H1 (cell line): Measurements from ENCODE around the gene ZNF680. TPM values are rescaled to one million over a fixed set of nuclear protein-coding genes. Genes with fewer than 3 reads are reported as not detected.

Experiments used
- CTCF ChIA-PET: fragments of 300-600 bp; sonication (Branson Sonifier 250); formaldehyde crosslinking; loops from one replicate; lab custom pipeline; 2021; ENCODE audit not compliant: partially characterized antibody; lab: Charles Lee
- POLR2A ChIA-PET: fragments of 300-600 bp; sonication (Branson Sonifier 250); formaldehyde crosslinking; loops from one replicate; lab custom pipeline; 2021; ENCODE audit warnings: inconsistent platforms; ENCODE audit not compliant: partially characterized antibody; lab: Charles Lee
- DNase-seq, 2 experiments: peaks; one replicate each; pipeline versions ENCODE4 v3.0.0 to v3.0.0-alpha.2; 2010 to 2022; ENCODE audit warnings: low spot score in 2 of 2, low read depth in 1 of 2, mixed read lengths in 1 of 2
- FAIRE-seq: peaks from 2 replicates; lab custom pipeline; 2011; peaks lifted over from hg19 to GRCh38; lab: Jason Lieb, UNC
- H2AFZ ChIP-seq: 2 replicates; pipeline ENCODE4 v1.8.1; 2012; ENCODE audit warnings: low read length, inconsistent platforms
- H2AK5ac ChIP-seq: 2 replicates; pipeline ENCODE4 v1.6.1; 2013; ENCODE audit warnings: low read depth, low read length
- H2BK120ac ChIP-seq: replicated peaks from 2 replicates; pipeline ENCODE3; 2013; ENCODE audit warnings: low read depth, low read length, inconsistent platforms
- H2BK12ac ChIP-seq: 2 replicates; pipeline ENCODE4 v1.6.1; 2013; ENCODE audit warnings: low read depth, low read length
- H2BK15ac ChIP-seq: 2 replicates; pipeline ENCODE4 v1.6.1; 2013; ENCODE audit warnings: low read length
- H2BK20ac ChIP-seq: 2 replicates; pipeline ENCODE4 v1.6.1; 2013; ENCODE audit warnings: low read length
- H2BK5ac ChIP-seq: 2 replicates; pipeline ENCODE4 v1.6.1; 2013; ENCODE audit warnings: low read depth, low read length
- H3K14ac ChIP-seq: 2 replicates; pipeline ENCODE4 v1.6.1; 2013; ENCODE audit warnings: inconsistent platforms; ENCODE audit not compliant: insufficient read length
- H3K18ac ChIP-seq: 2 replicates; pipeline ENCODE4 v1.6.1; 2013; ENCODE audit warnings: low read length; ENCODE audit errors: extremely low read depth
- H3K23ac ChIP-seq: 2 replicates; pipeline ENCODE4 v1.6.1; 2013; ENCODE audit warnings: inconsistent platforms; ENCODE audit not compliant: insufficient read length
- H3K23me2 ChIP-seq: 2 replicates; pipeline ENCODE4 v1.6.1; 2013; ENCODE audit warnings: low read depth, low read length
- H3K27ac ChIP-seq: 2 replicates; pipeline ENCODE4 v1.6.1; 2011; ENCODE audit warnings: low read depth, low read length, inconsistent platforms
- H3K27me3 ChIP-seq, 4 experiments: replicated peaks in 1 of 4; 1 replicate in 1 of 4; 2 replicates in 3 of 4; pipeline versions ENCODE4 v1.6.1 to v1.8.1; 2011 to 2013; ENCODE audit warnings: low read length in 3 of 4, mild to moderate bottlenecking in 3 of 4, inconsistent platforms in 2 of 4, mixed read lengths in 2 of 4, moderate library complexity in 1 of 4; ENCODE audit not compliant: control insufficient read depth in 3 of 4, insufficient read depth in 3 of 4; ENCODE audit errors: extremely low read depth in 1 of 4
- H3K36me3 ChIP-seq, 4 experiments: 2 replicates each; pipeline versions ENCODE4 v1.6.1 to v1.8.1; 2011 to 2013; ENCODE audit warnings: mild to moderate bottlenecking in 4 of 4, low read length in 3 of 4, moderate library complexity in 2 of 4, control low read depth in 1 of 4, inconsistent platforms in 1 of 4; ENCODE audit not compliant: insufficient read depth in 4 of 4, control insufficient read depth in 2 of 4
- H3K4ac ChIP-seq: replicated peaks from 2 replicates; pipeline ENCODE3; 2013; ENCODE audit warnings: low read length, low read depth, mixed read lengths, inconsistent platforms; ENCODE audit not compliant: insufficient read length
- H3K4me1 ChIP-seq, 4 experiments: replicated peaks in 1 of 4; 1 replicate in 1 of 4; 2 replicates in 3 of 4; pipeline versions ENCODE4 v1.6.1 to v1.8.1; 2011 to 2013; ENCODE audit warnings: low read length in 3 of 4, inconsistent platforms in 2 of 4, mixed read lengths in 1 of 4; ENCODE audit not compliant: insufficient read depth in 4 of 4, control insufficient read depth in 3 of 4
- H3K4me2 ChIP-seq, 2 experiments: 2 replicates each; pipeline versions ENCODE4 v1.6.1 to v1.8.1; 2011 to 2013; ENCODE audit warnings: low read depth in 2 of 2, low read length in 2 of 2, control low read depth in 1 of 2, inconsistent platforms in 1 of 2, mild to moderate bottlenecking in 1 of 2; ENCODE audit not compliant: insufficient read depth in 1 of 2
- H3K4me3 ChIP-seq, 4 experiments: fragments of 200-600, 300-600 bp in 1 of 4; sonication (generic), shearing (Covaris generic), sonication (Bioruptor Twin) in 1 of 4; 2 replicates each; pipeline versions ENCODE4 v1.5.1 to v1.8.1; 2011 to 2016; ENCODE audit warnings: low read length in 4 of 4, low read depth in 3 of 4, control low read depth in 2 of 4, inconsistent platforms in 2 of 4, mild to moderate bottlenecking in 2 of 4, mixed read lengths in 1 of 4, moderate library complexity in 1 of 4; ENCODE audit not compliant: insufficient read depth in 2 of 4; ENCODE audit errors: extremely low read depth in 1 of 4
- H3K56ac ChIP-seq: replicated peaks from 2 replicates; pipeline ENCODE3; 2013; ENCODE audit warnings: low read depth, mild to moderate bottlenecking, mixed read lengths, low read length, inconsistent platforms; ENCODE audit not compliant: insufficient read length
- H3K79me1 ChIP-seq: 2 replicates; pipeline ENCODE4 v1.6.1; 2013; ENCODE audit warnings: low read depth, low read length, control low read depth
- H3K79me2 ChIP-seq, 2 experiments: 2 replicates each; pipeline versions ENCODE4 v1.6.1 to v1.8.1; 2012 to 2013; ENCODE audit warnings: low read length in 2 of 2, mild to moderate bottlenecking in 2 of 2, inconsistent platforms in 1 of 2; ENCODE audit not compliant: insufficient read depth in 2 of 2, control insufficient read depth in 1 of 2
- H3K9ac ChIP-seq, 4 experiments: replicated peaks in 1 of 4; 1 replicate in 1 of 4; 2 replicates in 3 of 4; pipeline versions ENCODE4 v1.6.1 to v1.8.1; 2011 to 2013; ENCODE audit warnings: low read depth in 3 of 4, low read length in 3 of 4, control low read depth in 2 of 4, mild to moderate bottlenecking in 2 of 4, moderate library complexity in 2 of 4, inconsistent platforms in 1 of 4; ENCODE audit errors: extremely low read depth in 1 of 4
- H3K9me3 ChIP-seq, 2 experiments: 2 replicates each; pipeline versions ENCODE4 v1.6.1 to v1.8.1; 2012 to 2013; ENCODE audit warnings: mild to moderate bottlenecking in 2 of 2, moderate library complexity in 2 of 2, control low read depth in 1 of 2, inconsistent platforms in 1 of 2, low read depth in 1 of 2, low read length in 1 of 2, mixed read lengths in 1 of 2; ENCODE audit not compliant: insufficient read depth in 2 of 2
- H4K20me1 ChIP-seq, 2 experiments: replicated peaks in 1 of 2; 2 replicates each; pipeline versions ENCODE3 to v1.8.1; 2011 to 2013; ENCODE audit warnings: inconsistent platforms in 2 of 2, low read length in 2 of 2, mild to moderate bottlenecking in 1 of 2; ENCODE audit not compliant: insufficient read depth in 2 of 2, control insufficient read depth in 1 of 2
- H4K5ac ChIP-seq: 2 replicates; pipeline ENCODE4 v1.6.1; 2013; ENCODE audit warnings: low read length, low read depth, mixed read lengths, inconsistent platforms; ENCODE audit not compliant: insufficient read length
- H4K8ac ChIP-seq: 2 replicates; pipeline ENCODE4 v1.8.0; 2013; ENCODE audit warnings: mild to moderate bottlenecking, moderate library complexity, low read length, inconsistent platforms; ENCODE audit not compliant: insufficient read depth; ENCODE audit errors: extremely low read depth
- H4K91ac ChIP-seq: replicated peaks from 2 replicates; pipeline ENCODE3; 2013; ENCODE audit warnings: low read length, mixed read lengths, inconsistent platforms; ENCODE audit not compliant: insufficient read length
- SP4 ChIP-seq: IDR thresholded peaks from 2 replicates; pipeline ENCODE4 v1.6.1; 2012; ENCODE audit warnings: low read length, inconsistent platforms
- WGBS, 2 experiments: shearing (Covaris generic) in 1 of 2; methylation state at CpG; one replicate each; pipeline versions ENCODE4 v1.1.6 to v1.1.7; 2013 to 2015; ENCODE audit warnings: low lambda C conversion rate in 2 of 2, mixed read lengths in 2 of 2, inconsistent platforms in 1 of 2, low coverage in 1 of 2, missing lambda C conversion rate in 1 of 2; ENCODE audit not compliant: insufficient replicate concordance in 2 of 2, insufficient coverage in 1 of 2, insufficient read length in 1 of 2; ENCODE audit errors: extremely low coverage in 1 of 2, missing lambda C conversion rate in 1 of 2; 5-methylcytosine and 5-hydroxymethylcytosine counted together
- polyA plus RNA-seq, 7 experiments: library from polyadenylated mRNA; depleted of rRNA in 3 of 7; stranded (reverse) in 5 of 7; unstranded in 2 of 7; fragments of >200 nt in 5 of 7; fragments of 200-250 nt in 2 of 7; gene quantifications; 1 replicate in 5 of 7; 2 replicates in 1 of 7; 4 replicates in 1 of 7; pipeline versions ENCODE4 v1.2.1 to v1.2.3, GENCODE V29; 2011 to 2013; ENCODE audit warnings: missing spikeins in 2 of 7, mixed read lengths in 2 of 7
- total RNA-seq: library from RNA; stranded (reverse); fragmentation: NEBNext Ultra II Directional; extraction: Animal tissue kit (Norgen Biotek cat#: 25700); gene quantifications from 2 replicates; pipeline ENCODE4 v1.2.1, GENCODE V29; 2021

ZNF680 gene
- total and polyA plus RNA-seq, 2 of the 8 experiments (the other 6 are each of a cell fraction or from before 2014, with no cell fraction given) = 15.3 TPM; not detected in 1

DNA sequence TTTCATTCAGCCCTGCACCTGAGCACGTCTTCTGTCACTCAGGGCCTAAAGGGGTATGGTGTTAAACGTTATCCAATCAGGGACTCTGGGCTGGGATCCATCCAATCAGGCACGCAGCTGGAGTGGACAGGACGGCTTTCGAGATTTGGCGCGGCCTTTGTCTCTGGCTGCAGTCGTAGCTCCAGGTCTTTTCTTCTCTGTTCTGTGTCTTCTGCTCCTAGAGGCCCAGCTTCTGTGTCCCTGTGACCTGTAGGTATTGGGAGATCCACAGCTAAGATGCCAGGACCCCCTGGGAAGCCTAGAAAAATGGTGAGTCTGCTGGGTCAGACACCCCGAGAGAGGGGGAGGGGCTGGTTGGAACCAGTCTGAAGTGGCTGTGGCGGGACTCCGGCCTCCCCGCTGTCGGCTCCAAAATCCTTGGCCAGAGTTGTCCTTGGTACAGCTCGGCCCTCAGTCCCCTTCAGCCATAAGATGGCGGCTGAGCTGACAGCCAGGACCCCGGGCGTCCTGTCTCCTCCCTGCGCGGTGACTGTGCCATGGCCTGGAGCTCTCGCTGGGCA lies 11.7 kb upstream of the ZNF680 start:
- peaks cover 0 to 2% (median under 1%) of the 10 kb centered on the region in 4 experiments; a peak in 2 of 8 replicates for H3K36me3 ChIP-seq
- H2AK5ac ChIP-seq = no peak overlapping the region
- no peak overlapping the region for H2BK20ac ChIP-seq
- 92% methylated on average over 9 of the region's 20 CpGs; no CpG with 5 or more reads in 1 of the 2 experiments for WGBS, 2 experiments
- no peak overlapping the region for H2BK12ac ChIP-seq
- H3K9ac ChIP-seq = no peak overlapping the region
- H2BK5ac ChIP-seq = no peak overlapping the region
- no peak overlapping the region for H2AFZ ChIP-seq
- peak overlapping the region in 1 of 4 experiments; percentile 20; a peak in 2 of 8 replicates for H3K4me3 ChIP-seq
- H3K23me2 ChIP-seq = peaks cover 2% of the 10 kb centered on the region; the same call in 1 of the 2 replicates
- H3K4me2 ChIP-seq = no peak overlapping the region
- H3K4me1 ChIP-seq = no peaks in the 10 kb centered on the region
- no peak overlapping the region for H4K5ac ChIP-seq
- POLR2A ChIA-PET = interaction anchor here (0.5 to 6.2 kb wide), 8 partner anchors 8 to 91 kb away, joined by 3 to 46 read pairs (median 3); partner anchors contain the start of genes ZNF107 and ZNF680
- H3K79me2 ChIP-seq = no peaks in the 10 kb centered on the region
- no peaks in the 10 kb centered on the region for H4K20me1 ChIP-seq
- H4K8ac ChIP-seq = no peak overlapping the region
- no peak for TF ChIP-seq SP4
- TF ChIP-seq, all 59 proteins: peak for 0
- H4K91ac ChIP-seq = no peak overlapping the region
- peaks cover 27 to 74% of the 10 kb centered on the region in 2 experiments; a peak in 3 of 4 replicates for H3K9me3 ChIP-seq
- H3K56ac ChIP-seq = no peak overlapping the region
- H3K79me1 ChIP-seq = no peaks in the 10 kb centered on the region
- no peak overlapping the region for H3K4ac ChIP-seq
- H3K18ac ChIP-seq = no peak overlapping the region
- peak in 1 of 2 experiments; percentile 50 for DNase-seq
- no peak for FAIRE-seq
- no peak overlapping the region for H2BK15ac ChIP-seq
- CTCF ChIA-PET = interaction anchor here (0.8 kb wide), 1 partner anchor 43 kb away, joined by 4 read pairs; no protein-coding TSS in a partner anchor
- H2BK120ac ChIP-seq = no peak overlapping the region
- H3K27me3 ChIP-seq = no peaks in the 10 kb centered on the region
- H3K23ac ChIP-seq = no peak overlapping the region
- H3K14ac ChIP-seq = no peak overlapping the region
- H3K27ac ChIP-seq = no peak overlapping the region
